GM12891 (cell line): Measurements from ENCODE around the gene ZCCHC24.

Experiments used
- PAX5 ChIP-seq: IDR thresholded peaks from 2 replicates; pipeline ENCODE4 v1.6.1; 2011; ENCODE audit warnings: low read length, moderate library complexity, mild to moderate bottlenecking; ENCODE audit not compliant: insufficient read depth, severe bottlenecking
- POLR2A ChIP-seq: IDR thresholded peaks from 2 replicates; pipeline ENCODE4 v1.6.1; 2011; ENCODE audit warnings: low read depth, low read length, control low read depth
- TAF1 ChIP-seq: IDR thresholded peaks from 2 replicates; pipeline ENCODE4 v1.6.1; 2011; ENCODE audit warnings: low read depth, low read length, control low read depth

- TF ChIP-seq TAF1 (no peak), POLR2A (no peak), PAX5 (no peak)
Measured at GRCh38 chr10:79443338-79444198, 1.9 kb downstream of the ZCCHC24 start.
